ENCODE results near the gene RPL5. TPM values are rescaled to one million over a fixed set of nuclear protein-coding genes. Genes with fewer than 3 reads are reported as not detected.

The RPL5 gene
- total RNA-seq, 1 experiment from 2014 or later = 2,947 TPM

DNA sequence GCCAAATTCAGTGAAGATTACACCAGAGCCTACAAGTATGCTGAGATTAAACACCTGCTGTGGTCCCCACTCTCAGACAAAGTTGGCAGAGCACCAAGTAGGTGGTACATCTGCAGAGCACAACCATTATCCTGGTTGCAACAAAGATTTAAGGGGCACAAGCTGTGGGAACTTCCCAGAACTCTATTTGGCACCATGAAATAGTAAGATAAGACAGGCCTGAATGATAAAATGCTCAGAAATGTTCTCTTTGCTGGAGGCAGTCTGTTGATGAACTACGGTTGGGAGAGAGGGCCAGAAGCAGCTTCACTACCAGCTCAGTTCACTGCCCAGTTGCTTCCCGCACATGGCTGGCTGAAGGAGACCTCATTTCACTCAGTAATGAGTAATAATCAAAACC is 19.9 kb downstream of the RPL5 start:
- DNase-seq (ENCODE audit: extremely low read depth, low read depth) = no peak

DNA sequence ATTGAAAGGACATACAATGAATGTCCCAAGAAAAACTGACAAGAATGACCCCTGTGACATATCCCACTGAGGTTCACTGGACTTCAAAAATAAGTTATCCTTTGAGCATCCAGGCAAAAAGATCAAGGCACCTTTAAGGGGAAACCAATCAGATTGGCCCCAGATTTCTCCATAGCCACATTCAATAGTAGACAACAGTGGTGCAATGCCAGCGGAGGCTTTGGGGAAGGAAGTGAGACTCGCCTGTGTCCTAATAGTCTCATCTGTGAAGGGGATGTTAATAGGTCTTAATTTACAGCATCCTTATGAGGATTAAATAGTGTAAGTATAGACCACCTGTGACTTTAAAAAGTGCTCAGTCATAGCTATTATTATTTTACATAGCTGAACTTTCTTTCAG is 21.5 kb downstream of the RPL5 start:
- DNase-seq (ENCODE audit: extremely low read depth, low read depth) = no peak

DNA sequence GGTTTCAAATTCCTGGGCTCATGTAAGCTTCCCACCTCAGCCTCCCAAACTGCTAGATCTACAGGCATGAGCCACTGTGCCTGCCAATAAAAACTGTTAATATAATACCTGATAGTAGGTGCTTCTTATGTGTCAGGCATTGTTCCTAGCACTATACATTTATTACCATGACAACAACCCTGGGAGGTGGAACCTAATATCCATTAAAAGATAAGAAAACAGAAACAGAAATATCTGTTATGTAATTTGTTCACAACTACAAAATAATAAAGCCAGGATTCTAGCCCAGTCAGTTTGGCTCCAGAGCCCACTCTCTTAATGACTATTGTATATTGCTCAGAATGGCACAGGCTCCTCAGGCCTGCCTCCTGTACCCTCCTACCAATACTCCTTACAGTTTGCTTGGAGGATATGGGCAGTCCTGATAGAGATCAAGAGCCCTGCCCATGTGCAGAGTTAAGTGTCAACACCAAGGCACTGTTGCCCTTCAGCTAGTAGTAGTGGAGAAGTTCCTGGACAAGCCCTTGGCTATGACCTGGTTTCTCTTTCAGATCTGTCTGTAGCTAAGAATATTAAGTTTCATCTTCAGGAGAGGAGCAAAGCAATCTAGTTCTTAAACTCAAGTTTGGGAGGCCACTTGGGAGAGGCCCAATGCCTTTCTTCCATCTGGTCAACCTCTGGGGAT is 22.4 kb downstream of the RPL5 start:
- no peak for DNase-seq (ENCODE audit: extremely low read depth, low read depth)

DNA sequence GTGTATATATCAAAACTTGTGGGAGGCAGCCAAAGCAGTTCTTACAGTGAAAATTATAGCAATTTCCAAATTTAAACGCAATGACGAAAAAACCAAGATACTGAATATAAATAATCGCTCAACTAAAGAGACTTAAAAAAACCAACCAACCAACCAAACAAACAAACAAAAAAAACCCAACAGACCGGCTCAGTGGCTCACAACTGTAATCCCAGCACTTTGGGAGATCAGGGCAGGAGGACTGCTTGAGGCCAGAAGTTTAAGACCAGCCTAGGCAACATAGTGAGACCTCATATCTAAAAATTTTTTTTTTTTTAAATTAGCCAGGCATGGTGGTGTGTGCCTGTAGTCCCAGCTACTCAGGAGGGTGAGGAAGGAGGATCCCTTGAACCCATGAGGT is 23.4 kb downstream of the RPL5 start:
- no peak for DNase-seq (ENCODE audit: extremely low read depth, low read depth)

DNA sequence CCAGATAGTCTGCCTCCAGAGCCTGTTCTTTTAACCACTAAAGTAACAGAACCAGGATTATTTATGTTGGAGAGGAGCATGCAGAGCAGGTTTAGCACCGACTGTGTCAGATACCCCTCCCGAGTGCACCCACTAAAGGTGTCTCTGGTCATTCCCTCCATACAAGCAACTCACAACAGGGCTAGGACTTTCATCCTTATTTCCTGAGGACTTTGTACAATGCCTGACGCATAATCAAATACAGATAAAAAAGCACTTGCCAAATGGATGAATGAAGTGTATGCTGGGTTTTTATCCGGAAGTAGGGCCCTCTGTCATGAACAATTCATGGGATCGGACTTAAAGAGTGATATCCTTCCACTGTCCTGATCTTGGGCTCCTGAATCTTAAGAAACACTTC is 26.0 kb downstream of the RPL5 start:
- no peak for DNase-seq (ENCODE audit: extremely low read depth, low read depth)

DNA sequence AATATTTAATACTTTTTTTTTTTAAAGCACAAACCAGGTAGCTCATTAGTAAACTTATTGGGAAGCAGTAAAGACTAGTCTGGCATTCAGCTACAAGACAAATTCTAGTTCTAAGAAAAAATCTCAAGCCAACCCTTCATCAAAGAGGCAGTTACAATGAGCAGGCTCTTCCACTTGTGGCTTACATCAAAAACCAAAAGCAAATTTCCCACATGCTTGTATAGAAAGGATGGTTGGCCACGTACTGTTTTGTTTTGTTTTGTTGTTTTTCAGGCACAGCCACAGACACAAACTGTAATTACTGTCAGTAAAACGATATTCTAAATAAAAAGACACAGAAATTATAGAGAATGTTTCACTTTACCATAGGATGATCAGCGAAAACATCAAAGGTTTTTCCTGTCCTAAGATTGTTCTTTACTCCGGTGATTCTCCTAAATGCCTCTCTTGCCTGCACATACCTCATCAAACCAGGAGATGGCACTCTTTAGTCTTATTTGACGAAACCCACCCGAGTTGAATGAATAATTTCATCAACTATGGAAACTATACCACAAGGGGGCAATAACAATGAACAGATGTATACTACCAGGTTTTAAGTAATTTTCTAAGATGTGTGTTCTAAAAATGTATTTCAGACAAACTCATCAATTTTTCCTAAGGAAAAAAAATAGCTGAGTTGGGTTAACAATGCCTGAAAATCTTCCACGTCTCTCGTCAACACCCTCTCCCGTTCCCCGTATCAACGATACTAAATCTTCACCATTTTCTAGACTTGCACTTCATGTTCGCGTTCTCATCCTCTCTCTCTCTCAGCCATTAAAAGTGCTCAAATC is 26.9 kb downstream of the RPL5 start:
- peak; percentile 80 for DNase-seq (ENCODE audit: extremely low read depth, low read depth)

DNA sequence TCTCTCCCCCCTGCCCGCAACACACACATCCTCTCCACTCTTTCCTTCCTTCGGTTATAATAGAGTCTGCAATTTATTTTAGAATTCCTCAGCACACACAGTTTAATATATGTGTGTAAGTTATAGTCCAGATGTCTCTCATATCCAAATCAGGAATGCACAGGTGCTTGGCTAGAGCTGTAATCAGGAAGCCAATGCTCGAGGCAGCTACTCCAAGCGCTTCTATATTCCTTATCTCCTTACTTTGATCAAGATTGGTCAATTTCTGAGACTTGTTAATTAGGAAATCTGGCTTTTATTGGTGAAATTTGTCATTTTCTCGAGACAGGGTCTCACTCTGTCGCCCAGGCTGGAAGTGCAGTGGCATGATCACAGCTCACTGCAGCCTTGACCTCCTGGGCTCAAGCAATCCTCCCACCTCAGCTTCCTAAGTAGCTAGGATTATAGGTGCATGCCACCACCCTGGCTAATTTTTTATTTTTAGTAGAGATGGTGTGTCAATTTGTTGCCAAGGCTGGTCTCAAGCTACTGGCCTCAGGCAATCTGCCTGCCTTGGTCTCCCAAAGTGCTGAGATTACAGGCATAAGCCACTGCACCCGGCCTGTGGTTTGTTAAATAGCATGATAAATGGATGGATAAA is 27.7 kb downstream of the RPL5 start:
- no peak for DNase-seq (ENCODE audit: extremely low read depth, low read depth)

DNA sequence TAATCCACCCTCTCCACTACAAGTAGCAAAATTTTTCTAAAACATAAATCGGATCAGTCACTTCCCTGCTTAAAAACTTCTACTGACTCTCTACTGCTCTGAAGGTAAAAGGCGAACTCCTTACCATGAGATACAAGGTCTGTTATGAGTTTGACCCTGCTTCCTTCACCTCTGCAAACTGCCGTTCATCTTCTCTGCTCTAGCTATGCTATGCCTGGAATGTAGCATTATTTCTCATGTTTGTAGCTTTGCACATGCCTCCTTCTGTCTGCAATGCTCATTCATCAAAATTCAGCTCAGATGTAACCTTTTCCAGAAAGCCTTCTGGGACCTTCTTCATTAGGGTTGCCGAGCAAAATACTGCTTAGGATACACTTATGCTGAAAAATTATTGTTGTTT is 30.8 kb downstream of the RPL5 start:
- DNase-seq (ENCODE audit: extremely low read depth, low read depth) = no peak

DNA sequence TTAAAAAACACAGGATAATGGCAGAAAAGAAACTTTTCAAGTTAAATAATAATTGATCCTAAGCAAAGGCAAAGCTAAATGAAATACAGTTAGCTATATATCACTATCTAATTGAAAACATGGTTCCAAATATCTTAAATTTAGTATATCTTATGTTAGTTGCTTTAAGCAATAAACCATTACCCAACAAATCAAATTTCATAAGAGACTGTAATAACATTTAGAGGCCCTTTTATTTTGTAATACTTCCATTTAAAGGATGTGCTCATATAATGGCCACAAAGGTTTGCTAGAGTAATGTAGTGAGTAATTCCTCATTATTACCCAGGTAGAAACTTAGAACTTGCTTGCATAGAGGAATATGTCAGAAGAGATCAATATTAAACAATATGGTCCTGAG is 32.3 kb downstream of the RPL5 start:
- no peak for DNase-seq (ENCODE audit: extremely low read depth, low read depth)

DNA sequence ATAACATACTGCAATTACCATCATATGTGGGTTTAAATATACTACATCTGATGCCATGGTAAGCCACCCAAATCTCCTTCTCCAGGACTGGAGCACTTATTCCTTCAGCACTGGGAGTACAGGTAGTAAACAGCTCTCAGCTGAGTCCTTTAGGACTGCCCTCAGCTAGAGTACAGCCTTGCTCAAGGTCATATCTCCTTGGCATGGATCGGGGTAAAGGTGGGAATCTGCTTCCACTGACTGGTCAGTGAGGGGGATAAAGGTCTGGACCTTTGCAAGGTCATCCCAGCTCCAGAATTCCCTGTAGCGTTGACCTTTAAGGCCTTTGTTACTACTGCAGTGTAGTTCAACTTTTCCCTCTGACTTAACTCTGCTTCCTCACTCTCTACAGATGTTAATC is 38.8 kb downstream of the RPL5 start:
- DNase-seq (ENCODE audit: extremely low read depth, low read depth) = no peak

DNA sequence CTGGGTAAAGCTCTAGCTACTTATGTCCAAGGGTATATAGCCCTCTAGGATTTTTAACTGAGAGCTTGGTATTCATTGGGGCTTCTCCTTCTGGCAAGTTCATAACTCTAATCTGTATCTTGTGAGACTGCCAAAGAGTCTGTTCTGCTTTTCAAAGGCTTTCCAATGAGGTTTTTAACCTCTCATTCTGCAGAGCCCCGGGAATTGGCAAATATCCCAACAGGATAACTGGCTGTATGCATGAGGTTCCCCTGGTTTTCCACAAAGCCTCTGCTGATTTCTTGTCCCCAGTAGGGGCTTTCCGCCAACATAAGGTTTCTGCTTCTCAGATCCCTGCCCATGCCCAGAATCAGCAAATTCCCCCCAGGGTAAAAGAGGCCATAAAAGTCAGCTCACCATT is 40.9 kb downstream of the RPL5 start:
- no peak for DNase-seq (ENCODE audit: extremely low read depth, low read depth)

DNA sequence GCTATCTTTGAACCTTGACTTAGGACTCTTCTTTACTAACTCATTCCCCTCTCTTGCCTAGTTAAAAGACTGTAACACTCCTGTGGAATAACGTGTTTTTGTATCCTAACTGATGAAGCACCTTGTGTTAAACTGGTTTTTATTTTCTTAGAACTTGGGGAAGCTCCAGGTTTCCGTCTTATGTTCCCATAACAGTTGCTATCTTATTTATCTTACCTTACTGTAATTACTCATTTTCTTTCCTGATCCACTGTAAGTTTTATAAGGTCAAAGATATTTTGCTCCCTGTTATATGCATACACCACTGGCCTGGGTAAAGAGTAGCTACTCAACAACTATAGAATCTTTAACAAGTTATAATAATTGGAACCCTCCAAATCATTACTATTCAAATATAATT is 43.1 kb downstream of the RPL5 start:
- no peak for DNase-seq (ENCODE audit: extremely low read depth, low read depth)

DNA sequence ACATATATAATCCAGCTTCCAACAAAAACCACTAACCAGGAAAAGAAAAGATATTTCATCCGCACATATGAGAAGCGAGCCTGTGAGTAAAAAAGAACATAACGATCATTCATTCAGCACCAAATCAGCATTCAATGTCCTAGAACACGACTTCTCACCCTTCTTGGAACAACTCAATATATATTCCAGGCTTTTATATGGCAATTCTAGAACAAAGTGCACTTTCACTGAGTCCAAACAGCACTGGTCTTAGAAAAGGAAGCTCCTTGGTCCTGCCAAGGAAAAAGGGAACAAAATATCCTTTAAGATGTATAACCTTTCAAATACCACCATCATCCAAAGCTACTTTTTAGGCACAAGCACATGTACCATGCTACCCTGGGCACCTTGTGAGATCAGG is 44.5 kb downstream of the RPL5 start:
- no peak for DNase-seq (ENCODE audit: extremely low read depth, low read depth)

DNA sequence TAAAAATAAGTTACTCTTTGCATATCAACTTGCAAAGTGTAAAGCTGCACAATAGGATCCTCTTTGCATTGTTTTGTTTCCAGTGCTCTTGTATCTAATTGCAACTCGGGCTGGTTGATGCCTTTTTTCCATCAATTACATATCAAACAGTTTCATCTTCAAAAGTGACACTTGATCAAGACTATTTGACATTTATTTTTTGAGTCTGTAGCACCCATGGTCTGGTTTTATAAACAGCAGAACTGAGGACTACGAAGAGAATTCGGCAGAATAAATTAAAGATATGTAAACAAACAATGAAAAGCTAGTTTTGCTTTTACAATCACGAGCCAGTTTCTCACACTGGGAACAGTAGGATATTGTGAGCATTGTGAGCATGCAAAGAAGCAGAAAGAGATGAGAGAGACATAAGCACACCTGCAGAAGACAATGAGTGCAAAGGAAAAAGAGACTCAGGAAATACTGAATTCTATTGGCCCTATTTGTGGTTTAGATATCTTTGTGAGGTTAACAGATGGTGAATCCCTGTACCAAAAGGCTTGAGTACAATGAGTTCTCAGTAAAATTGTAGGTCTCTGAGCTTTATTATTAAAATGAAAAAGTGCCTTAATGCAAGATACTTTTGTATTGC is 45.4 kb downstream of the RPL5 start:
- DNase-seq (ENCODE audit: extremely low read depth, low read depth) = no peak

DNA sequence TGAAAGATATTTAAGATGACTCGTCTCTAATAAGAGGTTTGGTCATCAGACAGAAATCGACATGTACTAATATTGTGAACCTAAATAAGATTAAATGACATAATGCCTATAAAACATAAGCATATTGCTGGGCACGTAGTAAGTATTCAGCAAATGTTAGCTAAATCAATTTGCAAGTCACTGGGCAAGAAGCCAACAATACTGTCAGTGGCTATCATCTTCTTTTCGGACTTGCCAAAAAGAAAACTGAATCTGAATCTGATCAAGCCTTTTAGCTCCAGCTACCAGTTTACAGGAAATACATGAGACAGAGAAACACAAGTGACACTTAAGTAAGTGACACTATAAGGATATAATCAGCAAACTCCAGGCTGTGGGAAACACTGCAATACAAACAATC is 46.0 kb downstream of the RPL5 start:
- DNase-seq (ENCODE audit: extremely low read depth, low read depth) = no peak

DNA sequence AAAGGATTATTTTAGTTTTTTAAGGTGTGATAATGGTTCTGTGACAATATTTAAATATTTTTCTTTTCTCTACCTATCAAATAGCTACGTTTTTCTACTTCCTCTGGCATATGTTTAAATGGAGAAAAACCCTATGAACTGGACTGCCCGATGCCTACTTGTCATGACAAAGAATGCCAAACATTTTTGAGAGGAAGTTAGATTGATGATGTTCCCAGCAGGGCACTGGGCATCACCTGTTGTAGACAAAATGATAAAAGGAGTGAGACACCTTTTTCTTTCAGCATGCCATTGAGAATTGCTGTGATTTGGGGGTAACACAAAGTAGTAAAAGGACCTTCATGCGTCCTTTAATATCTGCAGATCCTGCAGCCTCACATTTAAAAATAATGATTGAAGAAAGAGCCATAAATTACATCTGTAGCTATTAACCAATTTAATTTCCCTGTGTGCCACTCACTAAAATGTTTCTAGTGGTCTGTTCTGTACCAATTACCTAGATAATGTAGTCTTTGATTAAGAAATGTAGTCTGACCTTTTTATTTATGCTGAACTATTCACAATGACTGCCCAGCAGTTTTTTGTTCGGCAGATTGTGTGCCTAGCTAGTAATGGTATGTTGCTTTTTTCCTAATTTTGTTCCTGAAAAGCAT is 47.6 kb downstream of the RPL5 start:
- no peak for DNase-seq (ENCODE audit: extremely low read depth, low read depth)

DNA sequence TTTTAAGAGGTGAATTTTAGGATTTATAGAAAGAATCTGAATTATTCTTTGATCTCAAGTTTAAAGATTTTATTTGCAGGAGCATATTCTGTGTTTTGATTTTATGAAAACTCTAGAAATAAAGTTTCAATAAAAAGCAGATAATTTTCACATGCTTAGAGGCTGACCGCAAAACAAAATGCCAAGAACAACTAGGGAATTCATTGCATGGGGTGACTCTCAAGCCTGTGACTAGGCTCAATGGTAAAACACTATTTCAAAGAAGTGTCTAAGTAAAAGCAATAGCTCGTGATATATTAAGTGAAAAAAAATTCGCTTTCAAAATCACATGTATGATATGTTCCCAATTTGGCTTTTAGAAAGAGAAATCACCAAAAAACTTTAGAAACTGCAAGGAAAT is 49.6 kb downstream of the RPL5 start:
- DNase-seq (ENCODE audit: extremely low read depth, low read depth) = no peak

DNA sequence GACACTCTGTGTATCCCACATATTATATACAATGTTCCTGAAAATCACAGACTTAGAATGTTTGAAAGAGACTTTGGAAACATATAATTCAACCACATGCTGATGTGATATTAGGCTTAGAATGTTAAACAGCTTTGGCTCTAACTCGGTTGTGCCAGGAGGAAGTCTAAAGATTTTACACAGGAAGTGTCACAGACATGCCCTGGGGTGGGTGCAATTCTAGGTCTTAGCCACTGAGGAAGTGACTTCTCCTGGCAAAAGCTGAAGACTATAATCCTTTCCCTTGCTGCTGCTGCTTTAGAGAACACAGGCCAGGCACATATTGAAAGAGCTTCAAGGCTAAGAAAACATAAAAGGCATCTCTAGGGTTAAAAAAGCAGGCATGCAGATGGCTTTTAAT is 51.0 kb downstream of the RPL5 start:
- no peak for DNase-seq (ENCODE audit: extremely low read depth, low read depth)

DNA sequence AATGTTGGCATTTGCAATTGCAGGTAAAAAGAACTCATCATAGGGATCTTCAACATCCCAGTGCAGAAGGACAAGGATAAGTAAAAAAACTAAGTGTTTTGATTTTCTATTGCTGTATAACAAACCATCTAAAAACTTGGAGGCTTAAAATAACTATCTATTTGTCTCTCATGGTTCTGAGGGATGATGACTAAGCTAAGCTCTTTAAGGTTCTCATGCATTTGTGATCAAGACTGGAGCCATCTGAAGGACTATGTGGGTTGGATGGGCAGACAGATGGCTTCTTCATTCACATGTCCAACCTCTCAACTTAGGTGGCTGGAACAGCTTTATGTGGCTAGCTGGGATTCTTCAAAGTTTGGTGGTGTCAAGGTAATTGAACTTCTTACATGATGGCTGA is 51.5 kb downstream of the RPL5 start:
- DNase-seq (ENCODE audit: extremely low read depth, low read depth) = no peak

DNA sequence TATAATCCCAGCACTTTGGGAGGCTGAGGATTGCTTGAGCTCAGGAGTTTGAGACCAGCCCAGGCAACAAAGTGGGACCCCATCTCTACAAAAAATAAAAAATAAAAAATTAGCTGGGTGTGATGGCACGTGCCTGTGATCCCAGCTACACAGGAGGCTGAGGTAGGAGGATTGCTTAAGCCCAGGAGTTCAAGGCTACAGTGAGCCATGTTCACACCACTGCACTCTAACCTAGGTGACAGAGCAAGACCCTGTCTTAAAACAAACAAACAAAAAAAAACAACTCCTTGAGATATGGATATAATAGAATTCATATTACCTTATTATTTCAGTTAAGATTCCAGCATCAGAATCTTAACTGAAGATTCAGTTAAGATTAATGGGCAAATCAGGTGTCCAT is 52.4 kb downstream of the RPL5 start:
- no peak for DNase-seq (ENCODE audit: extremely low read depth, low read depth)

DNA sequence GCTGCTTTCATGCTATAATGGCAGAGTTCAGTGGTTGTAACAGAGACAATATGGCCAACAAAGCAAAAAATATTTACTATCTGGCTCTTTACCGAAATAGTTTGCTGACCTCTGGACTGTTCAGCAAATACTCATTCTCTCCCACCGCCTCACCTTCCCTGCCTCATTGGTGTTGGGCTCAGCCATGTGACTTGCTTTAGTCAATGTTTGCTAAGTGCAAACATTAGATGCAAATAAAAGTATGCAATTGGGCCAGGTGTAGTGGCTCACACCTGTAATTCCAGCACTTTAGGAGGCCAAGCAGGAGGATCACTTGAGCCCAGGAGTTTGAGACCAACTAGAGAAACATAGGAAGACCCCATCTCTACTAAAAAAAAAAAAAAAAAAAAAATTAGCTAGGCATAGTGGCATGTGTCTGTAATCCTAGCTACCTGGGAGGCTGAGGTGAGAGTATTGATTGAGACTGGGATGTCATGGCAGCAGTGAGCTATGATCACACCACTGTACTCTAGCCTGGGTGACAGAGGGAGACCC is 55.1 kb downstream of the RPL5 start:
- no peak for DNase-seq (ENCODE audit: extremely low read depth, low read depth)

All from NCI-H460 (cell line).